SK-N-SH treated with all-trans-retinoic acid at 6 μM for 48 hours (cell line): ENCODE measurements around the gene C3orf70.

Experiments
- ATAC-seq: fragments of 200-7000 bp; cut with Tn5 transposase; 3 replicates; pipeline ENCODE4 v1.9.1; 2020; ENCODE audit warnings: mild to moderate bottlenecking, moderate library complexity
- ARNTL ChIP-seq: fragments of 450-650 bp; formaldehyde crosslinking; IDR thresholded peaks from 2 replicates; pipeline ENCODE4 v1.5.0; 2020; ENCODE audit warnings: low read depth, mild to moderate bottlenecking, moderate library complexity, borderline replicate concordance
- BACH2 ChIP-seq: fragments of 250-450 bp; sonication (Bioruptor Pico); IDR thresholded peaks from 2 replicates; pipeline ENCODE4 v1.9.0; 2021; ENCODE audit warnings: mild to moderate bottlenecking, borderline replicate concordance
- CSDC2 ChIP-seq: fragments of 250-450 bp; sonication (Bioruptor Pico); IDR thresholded peaks from 2 replicates; pipeline ENCODE4 v1.5.0; 2020; ENCODE audit warnings: mild to moderate bottlenecking, moderate library complexity
- ESRRG ChIP-seq: fragments of 250-450 bp; sonication (Bioruptor Pico); IDR thresholded peaks from 2 replicates; pipeline ENCODE4 v1.6.1; 2021; ENCODE audit warnings: mild to moderate bottlenecking
- GLIS3 ChIP-seq: fragments of 250-450 bp; sonication (Bioruptor Pico); IDR thresholded peaks from 2 replicates; pipeline ENCODE4 v1.5.0; 2020; ENCODE audit warnings: mild to moderate bottlenecking, moderate library complexity
- OSR1 ChIP-seq: fragments of 250-450 bp; sonication (Bioruptor Pico); IDR thresholded peaks from 2 replicates; pipeline ENCODE4 v1.8.0; 2022; ENCODE audit warnings: moderate library complexity, mild to moderate bottlenecking, inconsistent platforms
- PPARA ChIP-seq: fragments of 250-450 bp; sonication (Bioruptor Pico); IDR thresholded peaks from 2 replicates; pipeline ENCODE4 v1.5.0; 2020; ENCODE audit warnings: mild to moderate bottlenecking, borderline replicate concordance
- RARB ChIP-seq: fragments of 250-450 bp; sonication (Bioruptor Pico); IDR thresholded peaks from 2 replicates; pipeline ENCODE4 v1.8.0; 2021; ENCODE audit warnings: mild to moderate bottlenecking, moderate library complexity
- SNAI2 ChIP-seq: fragments of 250-450 bp; sonication (Bioruptor Pico); IDR thresholded peaks from 2 replicates; pipeline ENCODE4 v1.5.0; 2020; ENCODE audit warnings: mild to moderate bottlenecking, moderate library complexity
- TCF4 ChIP-seq: fragments of 250-450 bp; sonication (Bioruptor Pico); IDR thresholded peaks from 2 replicates; pipeline ENCODE4 v1.8.0; 2021; ENCODE audit warnings: mild to moderate bottlenecking, moderate library complexity, borderline replicate concordance
- TOX ChIP-seq: fragments of 250-450 bp; sonication (Bioruptor Pico); IDR thresholded peaks from 2 replicates; pipeline ENCODE4 v1.8.0; 2021; ENCODE audit warnings: mild to moderate bottlenecking, moderate library complexity, borderline replicate concordance
- ZC3H10 ChIP-seq: fragments of 250-450 bp; sonication (Bioruptor Pico); IDR thresholded peaks from 2 replicates; pipeline ENCODE4 v1.5.1; 2021; ENCODE audit warnings: mild to moderate bottlenecking, moderate library complexity
- ZFP3 ChIP-seq: fragments of 250-450 bp; sonication (Bioruptor Pico); IDR thresholded peaks from 2 replicates; pipeline ENCODE4 v1.5.0; 2020; ENCODE audit warnings: mild to moderate bottlenecking, moderate library complexity
- ZFP30 ChIP-seq: fragments of 450-650 bp; formaldehyde crosslinking; IDR thresholded peaks from 2 replicates; pipeline ENCODE4 v1.5.0; 2022; ENCODE audit warnings: mild to moderate bottlenecking, moderate library complexity
- ZNF565 ChIP-seq: fragments of 450-650 bp; formaldehyde crosslinking; conservative IDR thresholded peaks from 2 replicates; pipeline ENCODE4 v1.5.0; 2020; ENCODE audit warnings: low read depth, mild to moderate bottlenecking, moderate library complexity
- ZNF70 ChIP-seq: fragments of 450-650 bp; formaldehyde crosslinking; IDR thresholded peaks from 2 replicates; pipeline ENCODE4 v1.5.0; 2020; ENCODE audit warnings: mild to moderate bottlenecking, moderate library complexity
- ZNF8 ChIP-seq: fragments of 450-650 bp; formaldehyde crosslinking; IDR thresholded peaks from 2 replicates; pipeline ENCODE4 v1.5.0; 2020; ENCODE audit warnings: mild to moderate bottlenecking, moderate library complexity
- TF ChIP-seq, protein P1 (sequence below): fragments of 250-450 bp; sonication (Bioruptor Pico); IDR thresholded peaks from 2 replicates; pipeline ENCODE4 v1.8.0; 2021; ENCODE audit warnings: low read depth, mild to moderate bottlenecking, moderate library complexity, borderline replicate concordance
- TF ChIP-seq, protein P2 (sequence below): fragments of 250-450 bp; sonication (Bioruptor Pico); IDR thresholded peaks from 2 replicates; pipeline ENCODE4 v1.5.0; 2020; ENCODE audit warnings: mild to moderate bottlenecking, moderate library complexity
- TF ChIP-seq, protein P3 (sequence below): fragments of 250-450 bp; sonication (Bioruptor Pico); IDR thresholded peaks from 2 replicates; pipeline ENCODE4 v1.8.0; 2020; ENCODE audit warnings: mild to moderate bottlenecking, moderate library complexity, borderline replicate concordance
- TF ChIP-seq, protein P4 (sequence below): fragments of 250-450 bp; sonication (Bioruptor Pico); IDR thresholded peaks from 2 replicates; pipeline ENCODE4 v1.5.1; 2020; ENCODE audit warnings: low read depth, mild to moderate bottlenecking, moderate library complexity

The C3orf70 gene

DNA sequence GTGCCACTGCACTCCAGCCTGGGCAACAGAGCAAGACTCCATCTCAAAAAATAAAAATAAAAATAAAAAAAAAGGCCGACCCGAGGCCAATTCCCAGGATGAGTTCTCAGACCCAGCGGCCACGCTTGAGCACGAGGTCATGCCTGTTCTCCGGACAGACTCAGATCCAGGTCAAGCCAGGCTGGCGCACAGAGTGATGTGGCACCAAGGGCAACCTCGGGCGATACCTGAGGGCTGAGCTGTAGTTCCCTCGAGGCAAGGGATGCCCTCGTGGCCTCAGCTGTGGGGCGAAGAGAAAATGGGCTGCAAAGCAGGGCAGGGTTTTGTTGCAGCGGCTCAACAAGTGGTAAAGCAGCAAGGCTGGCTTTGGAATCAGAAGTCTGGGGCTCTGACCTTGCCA, 77.3 kb downstream of the C3orf70 start:
- ATAC-seq, result no peak
- TF ChIP-seq, protein P1, sequence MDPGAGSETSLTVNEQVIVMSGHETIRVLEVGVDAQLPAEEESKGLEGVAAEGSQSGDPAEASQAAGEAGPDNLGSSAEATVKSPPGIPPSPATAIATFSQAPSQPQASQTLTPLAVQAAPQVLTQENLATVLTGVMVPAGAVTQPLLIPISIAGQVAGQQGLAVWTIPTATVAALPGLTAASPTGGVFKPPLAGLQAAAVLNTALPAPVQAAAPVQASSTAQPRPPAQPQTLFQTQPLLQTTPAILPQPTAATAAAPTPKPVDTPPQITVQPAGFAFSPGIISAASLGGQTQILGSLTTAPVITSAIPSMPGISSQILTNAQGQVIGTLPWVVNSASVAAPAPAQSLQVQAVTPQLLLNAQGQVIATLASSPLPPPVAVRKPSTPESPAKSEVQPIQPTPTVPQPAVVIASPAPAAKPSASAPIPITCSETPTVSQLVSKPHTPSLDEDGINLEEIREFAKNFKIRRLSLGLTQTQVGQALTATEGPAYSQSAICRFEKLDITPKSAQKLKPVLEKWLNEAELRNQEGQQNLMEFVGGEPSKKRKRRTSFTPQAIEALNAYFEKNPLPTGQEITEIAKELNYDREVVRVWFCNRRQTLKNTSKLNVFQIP, result no peak
- TF ChIP-seq CSDC2 (CRISPR knock-in tag) (no peak), GLIS3 (no peak), BACH2 (CRISPR knock-in tag) (no peak), TCF4 (CRISPR knock-in tag) (no peak), ESRRG (CRISPR knock-in tag) (no peak), ARNTL (CRISPR knock-in tag) (no peak), ZNF565 (no peak), ZFP30 (CRISPR knock-in tag) (no peak), ZFP3 (CRISPR knock-in tag) (no peak), ZC3H10 (CRISPR knock-in tag) (no peak), PPARA (CRISPR knock-in tag) (no peak), OSR1 (CRISPR knock-in tag) (no peak), ZNF70 (CRISPR knock-in tag) (no peak), TOX (no peak), SNAI2 (CRISPR knock-in tag) (no peak), RARB (no peak)
- TF ChIP-seq, protein P2, sequence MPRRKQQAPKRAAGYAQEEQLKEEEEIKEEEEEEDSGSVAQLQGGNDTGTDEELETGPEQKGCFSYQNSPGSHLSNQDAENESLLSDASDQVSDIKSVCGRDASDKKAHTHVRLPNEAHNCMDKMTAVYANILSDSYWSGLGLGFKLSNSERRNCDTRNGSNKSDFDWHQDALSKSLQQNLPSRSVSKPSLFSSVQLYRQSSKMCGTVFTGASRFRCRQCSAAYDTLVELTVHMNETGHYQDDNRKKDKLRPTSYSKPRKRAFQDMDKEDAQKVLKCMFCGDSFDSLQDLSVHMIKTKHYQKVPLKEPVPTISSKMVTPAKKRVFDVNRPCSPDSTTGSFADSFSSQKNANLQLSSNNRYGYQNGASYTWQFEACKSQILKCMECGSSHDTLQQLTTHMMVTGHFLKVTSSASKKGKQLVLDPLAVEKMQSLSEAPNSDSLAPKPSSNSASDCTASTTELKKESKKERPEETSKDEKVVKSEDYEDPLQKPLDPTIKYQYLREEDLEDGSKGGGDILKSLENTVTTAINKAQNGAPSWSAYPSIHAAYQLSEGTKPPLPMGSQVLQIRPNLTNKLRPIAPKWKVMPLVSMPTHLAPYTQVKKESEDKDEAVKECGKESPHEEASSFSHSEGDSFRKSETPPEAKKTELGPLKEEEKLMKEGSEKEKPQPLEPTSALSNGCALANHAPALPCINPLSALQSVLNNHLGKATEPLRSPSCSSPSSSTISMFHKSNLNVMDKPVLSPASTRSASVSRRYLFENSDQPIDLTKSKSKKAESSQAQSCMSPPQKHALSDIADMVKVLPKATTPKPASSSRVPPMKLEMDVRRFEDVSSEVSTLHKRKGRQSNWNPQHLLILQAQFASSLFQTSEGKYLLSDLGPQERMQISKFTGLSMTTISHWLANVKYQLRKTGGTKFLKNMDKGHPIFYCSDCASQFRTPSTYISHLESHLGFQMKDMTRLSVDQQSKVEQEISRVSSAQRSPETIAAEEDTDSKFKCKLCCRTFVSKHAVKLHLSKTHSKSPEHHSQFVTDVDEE (CRISPR knock-in tag), result no peak
- TF ChIP-seq, protein P3, sequence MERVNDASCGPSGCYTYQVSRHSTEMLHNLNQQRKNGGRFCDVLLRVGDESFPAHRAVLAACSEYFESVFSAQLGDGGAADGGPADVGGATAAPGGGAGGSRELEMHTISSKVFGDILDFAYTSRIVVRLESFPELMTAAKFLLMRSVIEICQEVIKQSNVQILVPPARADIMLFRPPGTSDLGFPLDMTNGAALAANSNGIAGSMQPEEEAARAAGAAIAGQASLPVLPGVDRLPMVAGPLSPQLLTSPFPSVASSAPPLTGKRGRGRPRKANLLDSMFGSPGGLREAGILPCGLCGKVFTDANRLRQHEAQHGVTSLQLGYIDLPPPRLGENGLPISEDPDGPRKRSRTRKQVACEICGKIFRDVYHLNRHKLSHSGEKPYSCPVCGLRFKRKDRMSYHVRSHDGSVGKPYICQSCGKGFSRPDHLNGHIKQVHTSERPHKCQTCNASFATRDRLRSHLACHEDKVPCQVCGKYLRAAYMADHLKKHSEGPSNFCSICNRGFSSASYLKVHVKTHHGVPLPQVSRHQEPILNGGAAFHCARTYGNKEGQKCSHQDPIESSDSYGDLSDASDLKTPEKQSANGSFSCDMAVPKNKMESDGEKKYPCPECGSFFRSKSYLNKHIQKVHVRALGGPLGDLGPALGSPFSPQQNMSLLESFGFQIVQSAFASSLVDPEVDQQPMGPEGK, result no peak

DNA sequence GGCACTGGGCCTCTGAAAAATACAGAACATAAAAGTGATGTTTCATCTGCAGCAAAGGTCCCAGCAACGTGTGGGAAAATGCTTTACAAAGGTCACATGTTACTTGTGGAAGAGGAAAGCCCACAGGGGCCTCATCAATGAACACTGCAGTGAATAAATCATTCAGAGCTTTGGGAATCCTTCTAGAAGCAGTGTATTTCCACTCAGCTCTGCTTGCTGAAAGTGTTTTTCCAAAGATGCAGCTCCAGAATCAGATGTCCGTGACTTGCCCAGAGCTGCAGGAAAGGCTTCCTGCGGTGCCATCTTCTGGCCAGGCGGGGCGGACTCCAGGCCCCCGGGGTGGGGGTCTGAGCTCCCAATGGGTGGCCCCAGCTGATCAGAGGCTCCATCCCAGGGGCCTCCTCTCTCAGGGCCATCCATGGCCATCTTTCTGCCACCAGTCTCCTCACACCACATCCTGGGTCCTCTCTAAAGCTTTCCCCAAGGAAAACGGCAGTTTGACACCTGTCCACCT, 81.5 kb downstream of the C3orf70 start:
- no peak; the same call in 1 of the 3 replicates for ATAC-seq
- no peak for TF ChIP-seq CSDC2 (CRISPR knock-in tag)
- no peak for TF ChIP-seq TOX
- TF ChIP-seq, protein P4, sequence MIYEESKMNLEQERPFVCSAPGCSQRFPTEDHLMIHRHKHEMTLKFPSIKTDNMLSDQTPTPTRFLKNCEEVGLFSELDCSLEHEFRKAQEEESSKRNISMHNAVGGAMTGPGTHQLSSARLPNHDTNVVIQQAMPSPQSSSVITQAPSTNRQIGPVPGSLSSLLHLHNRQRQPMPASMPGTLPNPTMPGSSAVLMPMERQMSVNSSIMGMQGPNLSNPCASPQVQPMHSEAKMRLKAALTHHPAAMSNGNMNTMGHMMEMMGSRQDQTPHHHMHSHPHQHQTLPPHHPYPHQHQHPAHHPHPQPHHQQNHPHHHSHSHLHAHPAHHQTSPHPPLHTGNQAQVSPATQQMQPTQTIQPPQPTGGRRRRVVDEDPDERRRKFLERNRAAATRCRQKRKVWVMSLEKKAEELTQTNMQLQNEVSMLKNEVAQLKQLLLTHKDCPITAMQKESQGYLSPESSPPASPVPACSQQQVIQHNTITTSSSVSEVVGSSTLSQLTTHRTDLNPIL (CRISPR knock-in tag), result no peak
- no peak for TF ChIP-seq BACH2 (CRISPR knock-in tag)
- no peak for TF ChIP-seq ZC3H10 (CRISPR knock-in tag)
- no peak for TF ChIP-seq PPARA (CRISPR knock-in tag)
- no peak for TF ChIP-seq OSR1 (CRISPR knock-in tag)
- TF ChIP-seq SNAI2 (CRISPR knock-in tag), result no peak
- no peak for TF ChIP-seq ZFP3 (CRISPR knock-in tag)
- TF ChIP-seq, protein P1, result no peak
- TF ChIP-seq, protein P3, result no peak
- TF ChIP-seq ZNF8 (CRISPR knock-in tag), result no peak
- TF ChIP-seq, protein P2 (CRISPR knock-in tag), result no peak
- TF ChIP-seq ZFP30 (CRISPR knock-in tag), result no peak
- TF ChIP-seq GLIS3, result no peak
- TF ChIP-seq TCF4 (CRISPR knock-in tag), result no peak
- TF ChIP-seq, all 23 proteins: peak for 0
